ENCODE data around the gene MIEF1. TPM values are rescaled to one million over a fixed set of nuclear protein-coding genes. Genes with fewer than 3 reads are reported as not detected.
A peak's percentile ranks its signal among the peaks of the same experiment; 100 is the strongest.

MIEF1 gene
- total RNA-seq, 2 experiments from 2014 or later: 19.8 to 20.4 TPM

DNA sequence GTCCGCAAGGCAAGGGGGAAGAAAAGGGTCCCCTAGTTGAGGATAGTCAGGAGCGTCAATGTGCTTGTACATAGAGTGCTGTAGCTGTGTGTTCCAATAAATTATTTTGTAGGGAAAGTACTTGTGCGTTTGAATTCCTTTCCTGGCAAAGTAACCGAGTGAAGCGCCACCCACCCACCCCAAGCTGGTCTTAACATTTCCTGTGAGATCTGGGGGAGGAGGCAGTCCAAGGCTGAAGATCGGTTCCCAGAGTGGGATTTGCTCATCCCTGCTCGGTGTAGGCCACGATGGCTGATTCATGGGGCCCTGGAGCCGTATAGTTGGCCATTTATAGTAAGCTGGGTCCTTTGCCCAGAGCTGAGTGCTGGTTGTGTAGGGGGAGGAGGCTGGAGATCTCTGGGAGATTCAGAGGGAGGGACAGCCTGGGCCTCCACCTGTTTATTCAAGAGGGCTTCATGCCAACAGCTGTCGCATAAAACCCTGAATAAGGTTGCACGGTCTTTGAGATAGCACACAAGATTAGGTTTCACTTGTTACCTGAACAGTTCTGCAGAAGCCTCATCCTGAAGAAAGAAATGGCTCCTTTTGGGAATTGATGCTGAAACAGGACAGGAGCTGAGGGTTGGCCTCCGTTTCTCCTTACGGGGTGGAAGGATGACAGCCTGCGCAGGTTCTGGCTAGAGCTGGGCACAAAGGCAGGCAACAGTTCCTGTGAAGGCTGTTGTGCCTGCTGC is 20.6 kb downstream of the MIEF1 start:
- POLR2A ChIA-PET: interaction anchor here (0.7 to 5.7 kb wide), 11 partner anchors 8 to 522 kb away, joined by 3 to 129 read pairs (median 4); partner anchors contain the start of genes MIEF1, RPL3, RPS19BP1 and TAB1
- Histone ChIP-seq H3K27ac (ENCODE audit: low read depth in 1 of 2, low read length in 2 of 2) (peak overlapping the region in 1 of 2 donors; percentile 30), H3K27me3 (ENCODE audit: control insufficient read depth in 1 of 2, insufficient read depth in 2 of 2, low read length in 2 of 2) (no peaks in the 10 kb centered on the region), H3K9me3 (ENCODE audit: control insufficient read depth in 1 of 2, insufficient read depth in 1 of 2, low read length in 2 of 2) (no peaks in the 10 kb centered on the region), H3K4me1 (ENCODE audit: insufficient read depth, low read length) (peaks cover 77% of the 10 kb centered on the region), H3K36me3 (ENCODE audit: insufficient read depth, low read length) (peaks cover 35% of the 10 kb centered on the region), H3K4me3 (ENCODE audit: low read length) (peak overlapping the region; percentile 100)
- Mint-ChIP-seq H3K4me3 (peak overlapping the region; percentile 97), H3K27ac (peak overlapping the region; percentile 98), H3K4me1 (ENCODE audit: low read depth) (peaks cover 74% of the 10 kb centered on the region), H3K36me3 (ENCODE audit: low read depth) (peaks cover 77% of the 10 kb centered on the region), H3K27me3 (peaks cover 5% of the 10 kb centered on the region), H3K9me3 (no peaks in the 10 kb centered on the region)
- peak in 2 of 14 experiments; percentile 40 to 47 for DNase-seq
- TF ChIP-seq, protein P1, sequence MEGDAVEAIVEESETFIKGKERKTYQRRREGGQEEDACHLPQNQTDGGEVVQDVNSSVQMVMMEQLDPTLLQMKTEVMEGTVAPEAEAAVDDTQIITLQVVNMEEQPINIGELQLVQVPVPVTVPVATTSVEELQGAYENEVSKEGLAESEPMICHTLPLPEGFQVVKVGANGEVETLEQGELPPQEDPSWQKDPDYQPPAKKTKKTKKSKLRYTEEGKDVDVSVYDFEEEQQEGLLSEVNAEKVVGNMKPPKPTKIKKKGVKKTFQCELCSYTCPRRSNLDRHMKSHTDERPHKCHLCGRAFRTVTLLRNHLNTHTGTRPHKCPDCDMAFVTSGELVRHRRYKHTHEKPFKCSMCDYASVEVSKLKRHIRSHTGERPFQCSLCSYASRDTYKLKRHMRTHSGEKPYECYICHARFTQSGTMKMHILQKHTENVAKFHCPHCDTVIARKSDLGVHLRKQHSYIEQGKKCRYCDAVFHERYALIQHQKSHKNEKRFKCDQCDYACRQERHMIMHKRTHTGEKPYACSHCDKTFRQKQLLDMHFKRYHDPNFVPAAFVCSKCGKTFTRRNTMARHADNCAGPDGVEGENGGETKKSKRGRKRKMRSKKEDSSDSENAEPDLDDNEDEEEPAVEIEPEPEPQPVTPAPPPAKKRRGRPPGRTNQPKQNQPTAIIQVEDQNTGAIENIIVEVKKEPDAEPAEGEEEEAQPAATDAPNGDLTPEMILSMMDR (IDR thresholded peaks at IDR 0.05): no peak
- intact Hi-C loops (cut with DNase I, micrococcal nuclease): no loop called here
- CTCF ChIA-PET: interaction anchor here (1.3 to 1.6 kb wide), 2 partner anchors 8 to 26 kb away, joined by 4 to 11 read pairs; no protein-coding TSS in a partner anchor
- ATAC-seq (ENCODE audit: poor library complexity): no peak

DNA sequence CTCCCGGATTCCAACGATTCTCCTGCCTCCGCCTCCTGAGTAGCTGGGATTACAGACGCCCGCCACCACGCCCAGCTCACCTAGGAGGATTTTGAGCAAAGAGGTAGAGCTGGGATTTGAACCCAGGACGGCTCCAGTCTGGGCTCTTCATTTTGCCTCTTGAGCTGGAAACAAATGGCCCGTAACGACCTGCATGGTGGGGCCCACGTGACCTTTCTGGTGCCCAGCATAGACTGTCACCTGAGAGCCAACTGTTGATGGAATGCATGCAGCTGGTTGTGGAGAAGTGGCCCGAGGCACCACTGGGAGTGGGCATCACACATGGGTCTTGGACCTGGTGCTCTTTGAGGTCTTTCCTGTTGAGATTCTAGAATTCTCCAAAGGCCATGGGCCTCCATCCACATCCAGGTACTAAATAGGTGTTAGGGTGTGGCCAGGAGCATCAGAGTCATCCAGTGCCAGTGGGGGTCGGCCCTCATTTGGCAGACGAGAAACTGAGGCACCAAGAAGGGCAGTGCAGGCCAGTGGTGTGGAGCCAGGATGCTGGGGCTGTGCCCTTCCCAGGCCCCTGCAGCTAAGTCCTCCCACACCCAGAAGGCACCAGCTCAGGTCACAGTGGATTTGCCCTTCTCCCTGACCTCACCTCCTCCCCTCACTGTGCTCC is 22.1 kb downstream of the MIEF1 start:
- POLR2A ChIA-PET: interaction anchor here (1.5 to 5.7 kb wide), 2 partner anchors 6 to 9 kb away, joined by 3 to 129 read pairs; partner anchors contain the start of gene RPS19BP1
- CTCF ChIA-PET: interaction anchor here (0.7 to 1.4 kb wide), 3 partner anchors 10 to 407 kb away, joined by 3 to 6 read pairs (median 3); no protein-coding TSS in a partner anchor
- DNase-seq: no peak
- Mint-ChIP-seq H3K27ac (peak overlapping the region; percentile 80), H3K36me3 (ENCODE audit: low read depth) (peaks cover 80% of the 10 kb centered on the region), H3K27me3 (peaks cover 5% of the 10 kb centered on the region), H3K9me3 (no peaks in the 10 kb centered on the region), H3K4me1 (ENCODE audit: low read depth) (peaks cover 83% of the 10 kb centered on the region), H3K4me3 (peak overlapping the region; percentile 60)
- TF ChIP-seq, protein P1 (IDR thresholded peaks at IDR 0.05): no peak
- Histone ChIP-seq H3K9me3 (ENCODE audit: control insufficient read depth in 1 of 2, insufficient read depth in 1 of 2, low read length in 2 of 2) (no peaks in the 10 kb centered on the region), H3K27me3 (ENCODE audit: control insufficient read depth in 1 of 2, insufficient read depth in 2 of 2, low read length in 2 of 2) (no peaks in the 10 kb centered on the region), H3K27ac (ENCODE audit: low read depth in 1 of 2, low read length in 2 of 2) (no peak overlapping the region), H3K4me1 (ENCODE audit: insufficient read depth, low read length) (peaks cover 87% of the 10 kb centered on the region), H3K36me3 (ENCODE audit: insufficient read depth, low read length) (peaks cover 48% of the 10 kb centered on the region), H3K4me3 (ENCODE audit: low read length) (no peak overlapping the region)
- ATAC-seq (ENCODE audit: poor library complexity): no peak
- intact Hi-C loops (cut with DNase I, micrococcal nuclease): no loop called here

DNA sequence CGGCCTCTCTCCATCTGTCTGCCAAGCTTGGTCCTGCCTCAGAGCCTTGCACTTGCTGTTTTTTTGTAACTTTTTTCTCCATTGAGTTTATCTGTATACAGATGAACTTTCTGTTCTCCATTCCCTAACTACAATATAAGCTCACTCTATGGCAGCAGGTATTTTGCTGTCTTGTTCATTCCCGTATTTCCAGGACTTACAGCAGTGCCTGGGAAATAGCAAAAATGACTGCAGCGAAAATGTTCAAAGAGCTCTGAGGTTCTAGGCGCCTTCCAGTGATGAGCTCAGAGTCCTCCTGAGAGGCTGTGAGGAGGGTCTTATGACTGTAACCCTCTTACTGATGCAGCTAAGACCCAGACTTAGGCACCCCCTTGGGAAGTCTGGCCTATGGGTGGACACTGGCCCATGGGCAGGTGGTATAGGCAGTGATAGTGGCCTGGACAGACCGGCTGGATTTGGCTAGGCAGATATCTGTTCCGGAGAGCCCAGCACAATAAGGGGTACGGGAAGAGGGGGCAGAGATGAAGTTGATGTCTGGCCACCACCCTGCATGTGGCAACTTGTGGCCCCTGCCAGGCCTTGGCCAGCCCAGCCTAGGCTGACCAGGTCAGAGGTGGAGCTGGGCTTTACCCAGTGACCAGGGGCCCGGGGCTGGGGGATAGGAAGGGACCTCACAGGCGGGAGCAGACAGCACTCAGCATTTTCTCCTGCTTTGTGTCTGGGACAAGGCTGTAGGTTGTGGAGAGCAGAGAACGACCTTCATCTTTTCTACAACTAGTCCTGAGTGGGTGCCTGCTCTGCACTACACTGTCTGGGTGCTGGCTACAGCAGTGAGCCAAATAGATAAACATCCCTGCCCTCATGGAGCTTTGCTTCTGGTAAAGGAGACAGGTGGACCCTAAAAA is 22.9 kb downstream of the MIEF1 start:
- Histone ChIP-seq H3K27me3 (ENCODE audit: control insufficient read depth in 1 of 2, insufficient read depth in 2 of 2, low read length in 2 of 2) (no peaks in the 10 kb centered on the region), H3K36me3 (ENCODE audit: insufficient read depth, low read length) (peaks cover 56% of the 10 kb centered on the region), H3K27ac (ENCODE audit: low read depth in 1 of 2, low read length in 2 of 2) (no peak overlapping the region), H3K4me3 (ENCODE audit: low read length) (no peak overlapping the region), H3K9me3 (ENCODE audit: control insufficient read depth in 1 of 2, insufficient read depth in 1 of 2, low read length in 2 of 2) (no peaks in the 10 kb centered on the region), H3K4me1 (ENCODE audit: insufficient read depth, low read length) (peaks cover 89% of the 10 kb centered on the region)
- intact Hi-C loops (cut with DNase I, micrococcal nuclease): loop anchor here in 1 of 2 experiments (5.0 kb wide), 1 partner anchor 653 kb away; the partner anchor contains the start of gene CBX6
- Mint-ChIP-seq H3K9me3 (no peaks in the 10 kb centered on the region), H3K36me3 (ENCODE audit: low read depth) (peaks cover 82% of the 10 kb centered on the region), H3K4me1 (ENCODE audit: low read depth) (peaks cover 86% of the 10 kb centered on the region), H3K27ac (peak overlapping the region; percentile 80), H3K4me3 (peak overlapping the region; percentile 60), H3K27me3 (peaks cover 3% of the 10 kb centered on the region)
- TF ChIP-seq, protein P1 (IDR thresholded peaks at IDR 0.05): no peak
- DNase-seq (no peak), ATAC-seq (ENCODE audit: poor library complexity) (no peak)
- ChIA-PET POLR2A (interaction anchor here (1.5 to 5.7 kb wide), 2 partner anchors 5 to 10 kb away, joined by 3 to 129 read pairs; partner anchors contain the start of gene RPS19BP1), CTCF (interaction anchor here (0.8 to 1.4 kb wide), 2 partner anchors 10 to 28 kb away, joined by 3 to 6 read pairs; no protein-coding TSS in a partner anchor)
